OCI-LY3 (cell line): ENCODE results near the gene WLS.

ENCODE experiments used
- H2AFZ ChIP-seq: fragments of 200-600, 300-600 bp; shearing (Covaris generic); 2 replicates; pipeline ENCODE4 v1.6.0; 2014; ENCODE audit warnings: antibody characterized with exemption, low read depth, low read length
- H3K27ac ChIP-seq: fragments of 200-600, 300-600 bp; sonication (generic); 2 replicates; pipeline ENCODE4 v1.5.1; 2014; ENCODE audit warnings: mild to moderate bottlenecking, low read length, moderate library complexity, mixed read lengths
- H3K27me3 ChIP-seq: fragments of 200-600, 300-600 bp; sonication (generic); 2 replicates; pipeline ENCODE4 v1.6.1; 2014; ENCODE audit warnings: low read depth, low read length, mixed read lengths
- H3K36me3 ChIP-seq: fragments of 200-600, 300-600 bp; sonication (generic); replicated peaks from 2 replicates; pipeline ENCODE3; 2014; ENCODE audit warnings: low read depth, low read length, mixed read lengths
- H3K4me1 ChIP-seq: fragments of 300-600, 200-600 bp; sonication (generic); 2 replicates; pipeline ENCODE4 v1.6.1; 2014; ENCODE audit warnings: low read length, mixed read lengths
- H3K4me2 ChIP-seq: fragments of 200-600, 300-600 bp; sonication (generic); 2 replicates; pipeline ENCODE4 v1.6.1; 2014; ENCODE audit warnings: low read length, mixed read lengths
- H3K4me3 ChIP-seq: fragments of 300-600, 200-600 bp; sonication (generic); 2 replicates; pipeline ENCODE4 v1.5.1; 2014; ENCODE audit warnings: antibody characterized with exemption, mild to moderate bottlenecking, low read length, moderate library complexity
- H3K79me2 ChIP-seq: fragments of 300-600, 200-600 bp; shearing (Covaris generic); 2 replicates; pipeline ENCODE4 v1.6.1; 2014; ENCODE audit warnings: mild to moderate bottlenecking, low read length, mixed read lengths
- H3K9ac ChIP-seq: fragments of 300-600, 200-600 bp; shearing (Covaris generic); 2 replicates; pipeline ENCODE4 v1.6.0; 2014; ENCODE audit warnings: mild to moderate bottlenecking, low read length, moderate library complexity
- H3K9me3 ChIP-seq: fragments of 200-600, 300-600 bp; shearing (Covaris generic); 2 replicates; pipeline ENCODE4 v1.6.1; 2014; ENCODE audit warnings: low read length, mixed read lengths; ENCODE audit not compliant: insufficient read depth
- H4K20me1 ChIP-seq: fragments of 200-600, 300-600 bp; sonication (generic); 2 replicates; pipeline ENCODE4 v1.6.1; 2016; ENCODE audit warnings: low read length, mixed read lengths; ENCODE audit not compliant: insufficient read depth
- EZH2phosphoT487 ChIP-seq: fragments of 200-600 bp; shearing (Covaris generic); IDR thresholded peaks from 2 replicates; pipeline ENCODE4 v1.6.1; 2018; ENCODE audit warnings: antibody characterized with exemption, mixed run types, low read depth
- TF ChIP-seq, protein P1 (sequence below): fragments of 200-600, 300-600 bp; sonication (generic); IDR thresholded peaks from 2 replicates; pipeline ENCODE4 v1.5.1; 2014; ENCODE audit warnings: antibody characterized with exemption, low read length, low read depth

Gene WLS

DNA sequence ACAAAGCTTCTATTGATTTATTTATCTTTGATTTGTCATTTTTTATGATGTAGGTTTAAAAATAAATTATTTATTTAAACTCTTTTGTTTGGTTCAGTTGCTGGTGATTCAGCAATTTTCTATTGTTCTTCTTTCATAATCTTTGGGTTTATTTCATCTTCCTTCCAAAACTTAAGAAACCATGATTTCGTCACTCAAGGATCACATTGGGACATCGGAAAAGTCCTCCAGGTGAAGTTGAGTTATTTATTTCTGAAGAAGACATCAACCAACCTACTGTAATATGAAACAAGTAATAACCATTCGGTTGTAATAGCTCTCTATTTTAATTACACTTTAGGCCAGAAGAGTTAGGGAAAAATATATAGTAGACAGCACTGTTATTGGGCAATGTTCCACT, 23.0 kb upstream of the WLS start:
- no peak overlapping the region for H3K4me3 ChIP-seq
- H3K27me3 ChIP-seq = no peaks in the 10 kb centered on the region
- no peaks in the 10 kb centered on the region for H4K20me1 ChIP-seq
- no peaks in the 10 kb centered on the region for H3K4me1 ChIP-seq
- no peak overlapping the region for H3K4me2 ChIP-seq
- H3K9me3 ChIP-seq = no peaks in the 10 kb centered on the region
- no peak for TF ChIP-seq EZH2phosphoT487
- TF ChIP-seq, protein P1, sequence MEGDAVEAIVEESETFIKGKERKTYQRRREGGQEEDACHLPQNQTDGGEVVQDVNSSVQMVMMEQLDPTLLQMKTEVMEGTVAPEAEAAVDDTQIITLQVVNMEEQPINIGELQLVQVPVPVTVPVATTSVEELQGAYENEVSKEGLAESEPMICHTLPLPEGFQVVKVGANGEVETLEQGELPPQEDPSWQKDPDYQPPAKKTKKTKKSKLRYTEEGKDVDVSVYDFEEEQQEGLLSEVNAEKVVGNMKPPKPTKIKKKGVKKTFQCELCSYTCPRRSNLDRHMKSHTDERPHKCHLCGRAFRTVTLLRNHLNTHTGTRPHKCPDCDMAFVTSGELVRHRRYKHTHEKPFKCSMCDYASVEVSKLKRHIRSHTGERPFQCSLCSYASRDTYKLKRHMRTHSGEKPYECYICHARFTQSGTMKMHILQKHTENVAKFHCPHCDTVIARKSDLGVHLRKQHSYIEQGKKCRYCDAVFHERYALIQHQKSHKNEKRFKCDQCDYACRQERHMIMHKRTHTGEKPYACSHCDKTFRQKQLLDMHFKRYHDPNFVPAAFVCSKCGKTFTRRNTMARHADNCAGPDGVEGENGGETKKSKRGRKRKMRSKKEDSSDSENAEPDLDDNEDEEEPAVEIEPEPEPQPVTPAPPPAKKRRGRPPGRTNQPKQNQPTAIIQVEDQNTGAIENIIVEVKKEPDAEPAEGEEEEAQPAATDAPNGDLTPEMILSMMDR = no peak
- H2AFZ ChIP-seq = no peak overlapping the region
- H3K27ac ChIP-seq = no peak overlapping the region
- H3K36me3 ChIP-seq = no peaks in the 10 kb centered on the region
- no peaks in the 10 kb centered on the region for H3K79me2 ChIP-seq
- no peak overlapping the region for H3K9ac ChIP-seq

DNA sequence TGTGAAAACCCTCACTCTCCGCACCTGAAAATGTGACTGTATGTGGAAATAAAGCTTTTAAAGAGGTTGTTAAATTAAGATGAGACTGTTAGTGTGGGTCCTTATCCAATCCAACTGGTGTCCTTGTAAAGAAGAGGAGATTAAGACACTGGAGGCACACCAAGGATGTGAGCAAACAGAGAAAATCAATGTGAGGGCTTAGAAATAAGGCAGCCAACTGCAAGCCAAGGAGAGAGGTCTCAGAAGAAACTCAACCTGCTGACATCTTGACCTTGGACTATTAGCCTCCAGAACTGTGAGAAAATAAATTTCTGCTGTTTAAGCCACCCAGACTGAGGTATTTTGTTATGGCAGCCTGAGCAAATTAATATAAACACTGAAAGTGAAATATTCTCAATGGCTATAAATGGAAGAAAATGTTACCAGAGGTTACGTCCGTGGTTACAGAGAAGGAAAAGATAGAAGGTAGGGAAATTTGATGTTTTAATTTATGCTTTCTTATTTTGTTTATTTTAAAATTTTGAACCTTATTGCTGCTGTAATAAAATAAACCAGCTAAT, 22.4 kb upstream of the WLS start:
- H3K36me3 ChIP-seq = no peaks in the 10 kb centered on the region
- H3K9me3 ChIP-seq = no peaks in the 10 kb centered on the region
- no peak overlapping the region for H3K4me3 ChIP-seq
- H3K4me1 ChIP-seq = no peaks in the 10 kb centered on the region
- no peak overlapping the region for H2AFZ ChIP-seq
- no peak overlapping the region for H3K4me2 ChIP-seq
- no peak overlapping the region for H3K27ac ChIP-seq
- TF ChIP-seq, protein P1 = no peak
- no peak for TF ChIP-seq EZH2phosphoT487
- H3K9ac ChIP-seq = no peak overlapping the region
- H4K20me1 ChIP-seq = no peaks in the 10 kb centered on the region
- H3K27me3 ChIP-seq = no peaks in the 10 kb centered on the region
- H3K79me2 ChIP-seq = no peaks in the 10 kb centered on the region

GRCh38 chr1:68237040-68237439, 4.7 kb upstream of the WLS start:
- no peak overlapping the region for H3K27ac ChIP-seq
- TF ChIP-seq EZH2phosphoT487 = no peak
- TF ChIP-seq, protein P1 = no peak
- no peak overlapping the region for H2AFZ ChIP-seq
- H3K9me3 ChIP-seq = no peaks in the 10 kb centered on the region
- H3K4me2 ChIP-seq = no peak overlapping the region
- no peaks in the 10 kb centered on the region for H3K27me3 ChIP-seq
- no peaks in the 10 kb centered on the region for H3K79me2 ChIP-seq
- no peaks in the 10 kb centered on the region for H3K36me3 ChIP-seq
- H3K4me1 ChIP-seq = no peaks in the 10 kb centered on the region
- no peaks in the 10 kb centered on the region for H4K20me1 ChIP-seq
- H3K9ac ChIP-seq = no peak overlapping the region
- no peak overlapping the region for H3K4me3 ChIP-seq

DNA sequence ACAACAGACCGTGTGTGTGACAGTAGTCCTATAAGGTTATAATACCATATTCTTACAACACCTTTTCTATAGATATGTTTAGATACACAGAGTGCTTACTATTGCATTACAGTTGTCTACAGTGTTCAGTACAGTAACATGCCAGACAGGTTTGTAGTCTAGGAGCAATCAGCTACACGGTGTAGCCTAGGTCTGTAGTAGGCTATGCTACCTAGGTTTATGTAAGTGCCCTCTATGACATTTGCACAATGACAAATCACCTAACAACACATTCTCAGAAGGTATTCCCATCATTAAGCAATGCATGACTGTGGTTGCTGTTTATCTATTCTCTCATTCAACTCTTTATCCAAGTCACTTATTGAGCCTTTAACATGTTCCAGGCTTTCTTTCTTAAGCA, 1.8 kb upstream of the WLS start:
- Histone ChIP-seq H4K20me1 (no peaks in the 10 kb centered on the region), H3K36me3 (no peaks in the 10 kb centered on the region), H3K4me3 (no peak overlapping the region), H2AFZ (no peak overlapping the region), H3K27me3 (no peaks in the 10 kb centered on the region), H3K9ac (no peak overlapping the region), H3K79me2 (no peaks in the 10 kb centered on the region), H3K4me2 (no peak overlapping the region), H3K27ac (no peak overlapping the region), H3K9me3 (no peaks in the 10 kb centered on the region), H3K4me1 (no peaks in the 10 kb centered on the region)
- no peak for TF ChIP-seq EZH2phosphoT487
- TF ChIP-seq, protein P1 = no peak
